Measurements from ENCODE around the gene MAP2K5. TPM values are rescaled to one million over a fixed set of nuclear protein-coding genes. Genes with fewer than 3 reads are reported as not detected.
A peak's percentile ranks its signal among the peaks of the same experiment; 100 is the strongest.

Gene MAP2K5
- polyA plus RNA-seq, 4 donors, result 19.1 to 21.8 (median 21.1) TPM

GRCh38 chr15:67521029-67521782 lies 21.3 kb upstream of the MAP2K5 start, which contains the start of gene C15orf61:
Gene C15orf61 (plus strand): TSS chr15:67521131. CDS start chr15:67521249, 118 bp downstream.
- peak; percentile 69 to 83 (median 79) for DNase-seq (ENCODE audit: low read depth in 4 of 4, low spot score in 3 of 4)

GRCh38 chr15:67521783-67522568 lies 20.5 kb upstream of the MAP2K5 start:
- DNase-seq (ENCODE audit: low read depth in 4 of 4, low spot score in 3 of 4), result no peak

GRCh38 chr15:67523330-67523729 lies 19.2 kb upstream of the MAP2K5 start:
- DNase-seq (ENCODE audit: low read depth in 4 of 4, low spot score in 3 of 4), result no peak

- no peak for DNase-seq (ENCODE audit: low read depth in 4 of 4, low spot score in 3 of 4)
These were observed 18.3 kb upstream of the MAP2K5 start for GRCh38 chr15:67524235-67524634.

GRCh38 chr15:67528513-67528912 lies 14.0 kb upstream of the MAP2K5 start:
- DNase-seq (ENCODE audit: low read depth in 4 of 4, low spot score in 3 of 4), result no peak

- no peak for DNase-seq (ENCODE audit: low read depth in 4 of 4, low spot score in 3 of 4)
These were observed 11.1 kb upstream of the MAP2K5 start for GRCh38 chr15:67531379-67531914.

- no peak for DNase-seq (ENCODE audit: low read depth in 4 of 4, low spot score in 3 of 4)
These were observed 8.6 kb upstream of the MAP2K5 start for GRCh38 chr15:67533873-67534272.

GRCh38 chr15:67534360-67534759 lies 8.1 kb upstream of the MAP2K5 start:
- no peak for DNase-seq (ENCODE audit: low read depth in 4 of 4, low spot score in 3 of 4)

- no peak for DNase-seq (ENCODE audit: low read depth in 4 of 4, low spot score in 3 of 4)
These were observed 4.7 kb upstream of the MAP2K5 start for GRCh38 chr15:67537771-67538170.

- DNase-seq (ENCODE audit: low read depth in 4 of 4, low spot score in 3 of 4), result peak in 1 of 4 donors; percentile 6
These were observed 830 bp downstream of the MAP2K5 start for GRCh38 chr15:67543348-67543718.

- DNase-seq (ENCODE audit: low read depth in 4 of 4, low spot score in 3 of 4), result no peak
These were observed 2.0 kb downstream of the MAP2K5 start for GRCh38 chr15:67544475-67544874.

- DNase-seq (ENCODE audit: low read depth in 4 of 4, low spot score in 3 of 4), result no peak
These were observed 3.4 kb downstream of the MAP2K5 start for GRCh38 chr15:67545864-67546263.

- no peak for DNase-seq (ENCODE audit: low read depth in 4 of 4, low spot score in 3 of 4)
These were observed 4.6 kb downstream of the MAP2K5 start for GRCh38 chr15:67547064-67547463.

- DNase-seq (ENCODE audit: low read depth in 4 of 4, low spot score in 3 of 4), result no peak
These were observed 5.3 kb downstream of the MAP2K5 start for GRCh38 chr15:67547836-67548235.

- no peak for DNase-seq (ENCODE audit: low read depth in 4 of 4, low spot score in 3 of 4)
These were observed 5.8 kb downstream of the MAP2K5 start for GRCh38 chr15:67548236-67548852.

GRCh38 chr15:67548862-67549651 lies 6.6 kb downstream of the MAP2K5 start:
- DNase-seq (ENCODE audit: low read depth in 4 of 4, low spot score in 3 of 4), result no peak

GRCh38 chr15:67549736-67550135 lies 7.2 kb downstream of the MAP2K5 start:
- no peak for DNase-seq (ENCODE audit: low read depth in 4 of 4, low spot score in 3 of 4)

GRCh38 chr15:67550522-67550921 lies 8.0 kb downstream of the MAP2K5 start:
- no peak for DNase-seq (ENCODE audit: low read depth in 4 of 4, low spot score in 3 of 4)

- no peak for DNase-seq (ENCODE audit: low read depth in 4 of 4, low spot score in 3 of 4)
These were observed 8.8 kb downstream of the MAP2K5 start for GRCh38 chr15:67551207-67551743.

GRCh38 chr15:67554580-67554979 lies 12.1 kb downstream of the MAP2K5 start:
- DNase-seq (ENCODE audit: low read depth in 4 of 4, low spot score in 3 of 4), result no peak
